ENCODE data around the gene SAMSN1.

Gene SAMSN1

DNA sequence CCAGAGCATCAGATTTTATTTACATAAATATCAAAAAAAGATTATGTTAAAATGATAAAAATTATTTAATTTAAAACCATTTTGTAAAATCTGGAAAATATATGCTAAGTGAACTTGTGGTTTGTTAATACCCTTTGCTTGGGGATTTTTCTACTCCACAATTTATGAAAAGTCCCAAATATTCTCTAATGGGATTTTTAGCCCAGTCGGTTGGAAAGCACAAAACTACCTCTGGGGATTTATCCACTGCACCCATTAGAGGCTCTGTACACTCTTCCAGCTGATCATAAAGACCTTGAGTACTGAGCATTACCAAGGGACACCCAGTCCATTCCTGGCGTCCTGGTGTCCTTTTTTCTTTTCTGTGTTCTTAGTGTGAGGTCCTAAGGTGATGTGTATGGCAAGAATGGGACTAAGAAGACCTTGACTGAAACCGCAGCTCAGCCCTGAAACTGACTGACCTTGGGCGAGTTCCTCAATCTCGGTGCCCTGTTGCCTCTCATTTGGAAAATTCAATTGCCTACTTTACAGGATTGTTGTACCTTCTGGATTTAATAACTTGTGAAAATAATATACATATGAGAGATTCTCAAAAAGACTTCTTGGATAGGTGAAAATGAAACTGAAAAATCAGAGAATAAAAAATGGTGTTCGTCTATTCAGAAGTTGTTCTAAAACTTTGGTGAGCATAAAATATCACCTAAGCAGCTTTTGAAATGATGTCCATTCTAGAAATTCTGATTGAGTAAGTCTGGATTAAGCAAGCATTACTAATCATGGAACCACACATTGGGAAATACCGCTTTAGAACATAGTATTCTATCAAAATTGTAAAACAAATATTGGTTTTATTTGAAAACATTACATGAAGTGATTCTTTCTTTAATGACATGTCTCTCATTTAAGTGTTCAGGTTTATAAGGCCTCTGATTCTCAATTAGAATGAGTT lies 21.5 kb upstream of the SAMSN1 start:
- Histone ChIP-seq H2AFZ (ENCODE audit: low read length) (no peak overlapping the region), H3K4me2 (ENCODE audit: low read length) (peak overlapping the region; percentile 38; the same call in 1 of the 2 replicates), H3K79me2 (ENCODE audit: insufficient read depth, low read length) (no peaks in the 10 kb centered on the region)

GRCh38 chr21:14566894-14567293 lies 20.8 kb upstream of the SAMSN1 start:
- H4K20me1 ChIP-seq (ENCODE audit: insufficient read depth, low read length), result no peaks in the 10 kb centered on the region
- no peaks in the 10 kb centered on the region for H3K9me2 ChIP-seq (ENCODE audit: low read depth, low read length)
- H3K36me3 ChIP-seq (ENCODE audit: insufficient read depth, low read length), result no peaks in the 10 kb centered on the region
- H3K4me2 ChIP-seq (ENCODE audit: low read length), result peak overlapping the region; percentile 8; the same call in 1 of the 2 replicates
- H3K4me3 ChIP-seq (ENCODE audit: low read depth, low read length, poor library complexity, severe bottlenecking), result no peak overlapping the region
- H2AFZ ChIP-seq (ENCODE audit: low read length), result no peak overlapping the region
- H3K27ac ChIP-seq (ENCODE audit: low read depth, low read length, poor library complexity, severe bottlenecking), result peak overlapping the region; percentile 61
- no peaks in the 10 kb centered on the region for H3K27me3 ChIP-seq (ENCODE audit: insufficient read depth, low read length)
- no peak for TF ChIP-seq CTCF (IDR thresholded peaks at IDR 0.05; ENCODE audit: low read length)
- no peak for TF ChIP-seq EZH2 (IDR thresholded peaks at IDR 0.05; ENCODE audit: borderline replicate concordance, low read length)
- no peaks in the 10 kb centered on the region for H3K9me3 ChIP-seq (ENCODE audit: low read length)
- H3F3A ChIP-seq (ENCODE audit: insufficient read depth, low read length), result no peaks in the 10 kb centered on the region
- H3K79me2 ChIP-seq (ENCODE audit: insufficient read depth, low read length), result no peaks in the 10 kb centered on the region
- peaks cover 21% of the 10 kb centered on the region for H3K4me1 ChIP-seq (ENCODE audit: insufficient read depth, low read length, severe bottlenecking)
- H3K9ac ChIP-seq (ENCODE audit: low read length), result no peak overlapping the region

More for the DNA sequence above, 21.5 kb upstream of the SAMSN1 start:
- H3K4me3 ChIP-seq (ENCODE audit: low read depth, low read length, poor library complexity, severe bottlenecking), result no peak overlapping the region
- no peaks in the 10 kb centered on the region for H4K20me1 ChIP-seq (ENCODE audit: insufficient read depth, low read length)
- no peak overlapping the region for H3K9ac ChIP-seq (ENCODE audit: low read length)
- H3F3A ChIP-seq (ENCODE audit: insufficient read depth, low read length), result no peaks in the 10 kb centered on the region
- H3K27ac ChIP-seq (ENCODE audit: low read depth, low read length, poor library complexity, severe bottlenecking), result peak overlapping the region; percentile 66
- no peaks in the 10 kb centered on the region for H3K27me3 ChIP-seq (ENCODE audit: insufficient read depth, low read length)
- no peak for TF ChIP-seq EZH2 (IDR thresholded peaks at IDR 0.05; ENCODE audit: borderline replicate concordance, low read length)
- TF ChIP-seq CTCF (IDR thresholded peaks at IDR 0.05; ENCODE audit: low read length), result no peak
- peaks cover 29% of the 10 kb centered on the region for H3K4me1 ChIP-seq (ENCODE audit: insufficient read depth, low read length, severe bottlenecking)
- H3K9me2 ChIP-seq (ENCODE audit: low read depth, low read length), result no peaks in the 10 kb centered on the region
- H3K9me3 ChIP-seq (ENCODE audit: low read length), result no peaks in the 10 kb centered on the region
- no peaks in the 10 kb centered on the region for H3K36me3 ChIP-seq (ENCODE audit: insufficient read depth, low read length)

- Histone ChIP-seq H2AFZ (ENCODE audit: low read length) (no peak overlapping the region), H3K79me2 (ENCODE audit: insufficient read depth, low read length) (no peaks in the 10 kb centered on the region), H4K20me1 (ENCODE audit: insufficient read depth, low read length) (no peaks in the 10 kb centered on the region), H3F3A (ENCODE audit: insufficient read depth, low read length) (no peaks in the 10 kb centered on the region), H3K9ac (ENCODE audit: low read length) (no peak overlapping the region), H3K4me3 (ENCODE audit: low read depth, low read length, poor library complexity, severe bottlenecking) (no peak overlapping the region), H3K9me2 (ENCODE audit: low read depth, low read length) (no peaks in the 10 kb centered on the region), H3K27ac (ENCODE audit: low read depth, low read length, poor library complexity, severe bottlenecking) (no peak overlapping the region), H3K4me2 (ENCODE audit: low read length) (no peak overlapping the region), H3K36me3 (ENCODE audit: insufficient read depth, low read length) (no peaks in the 10 kb centered on the region), H3K4me1 (ENCODE audit: insufficient read depth, low read length, severe bottlenecking) (peaks cover 16% of the 10 kb centered on the region), H3K9me3 (ENCODE audit: low read length) (peaks cover 3% of the 10 kb centered on the region; the same call in 1 of the 2 replicates), H3K27me3 (ENCODE audit: insufficient read depth, low read length) (no peaks in the 10 kb centered on the region)
- TF ChIP-seq EZH2 (IDR thresholded peaks at IDR 0.05; ENCODE audit: borderline replicate concordance, low read length) (no peak), CTCF (IDR thresholded peaks at IDR 0.05; ENCODE audit: low read length) (no peak)
Observed at GRCh38 chr21:14562959-14563358, 16.8 kb upstream of the SAMSN1 start.

Data from OCI-LY1 (cell line).